Neural cell (in vitro differentiated cells): Measurements from ENCODE around the gene MRPS24. TPM values are rescaled to one million over a fixed set of nuclear protein-coding genes. Genes with fewer than 3 reads are reported as not detected.

ENCODE experiments used
- H2AFZ ChIP-seq: fragments of 200-600, 300-800 bp; sonication (generic), shearing (Covaris generic); 2 replicates; pipeline ENCODE4 v1.6.0; 2014; ENCODE audit warnings: low read depth, mild to moderate bottlenecking, antibody characterized with exemption, low read length, moderate library complexity
- H3F3A ChIP-seq: fragments of 200-600 bp; shearing (Covaris generic); 2 replicates; pipeline ENCODE4 v1.6.1; 2016; ENCODE audit warnings: mild to moderate bottlenecking, moderate library complexity, mixed read lengths, antibody characterized with exemption, low read length; ENCODE audit not compliant: insufficient read depth, poor library complexity, severe bottlenecking
- H3K27ac ChIP-seq: fragments of 200-600, 300-800 bp; sonication (generic), shearing (Covaris generic); 2 replicates; pipeline ENCODE4 v1.5.1; 2014; ENCODE audit warnings: mild to moderate bottlenecking, low read length, moderate library complexity
- H3K27me3 ChIP-seq: fragments of 300-800, 200-600 bp; sonication (generic), shearing (Covaris generic); 2 replicates; pipeline ENCODE4 v1.6.0; 2014; ENCODE audit warnings: mild to moderate bottlenecking, low read depth, low read length, moderate library complexity; ENCODE audit not compliant: insufficient read depth
- H3K36me3 ChIP-seq: fragments of 300-800, 200-600 bp; sonication (generic), shearing (Covaris generic); 2 replicates; pipeline ENCODE4 v1.5.1; 2014; ENCODE audit warnings: mild to moderate bottlenecking, antibody characterized with exemption, low read length, moderate library complexity; ENCODE audit not compliant: insufficient read depth
- H3K4me2 ChIP-seq: fragments of 300-800, 200-600 bp; sonication (generic), shearing (Covaris generic); 2 replicates; pipeline ENCODE4 v1.6.0; 2014; ENCODE audit warnings: mild to moderate bottlenecking, low read length
- H3K4me3 ChIP-seq: fragments of 300-800, 200-600 bp; sonication (generic), shearing (Covaris generic); 2 replicates; pipeline ENCODE4 v1.5.1; 2014; ENCODE audit warnings: mild to moderate bottlenecking, low read length, moderate library complexity
- H3K79me2 ChIP-seq: fragments of 200-600 bp; shearing (Covaris generic); replicated peaks from 2 replicates; pipeline ENCODE4 v1.6.0; 2014; ENCODE audit warnings: mild to moderate bottlenecking, low read length, moderate library complexity; ENCODE audit not compliant: insufficient read depth
- H3K9ac ChIP-seq: fragments of 300-800, 200-600 bp; sonication (generic), shearing (Covaris generic); 2 replicates; pipeline ENCODE4 v1.6.1; 2016; ENCODE audit warnings: mild to moderate bottlenecking, low read length, mixed read lengths
- H3K9me2 ChIP-seq: fragments of 200-600 bp; shearing (Covaris generic); 2 replicates; pipeline ENCODE4 v1.6.1; 2016; ENCODE audit warnings: mild to moderate bottlenecking, low read length, mixed read lengths; ENCODE audit not compliant: insufficient read depth
- H3K9me3 ChIP-seq: fragments of 200-600, 300-800 bp; sonication (generic), shearing (Covaris generic); 2 replicates; pipeline ENCODE4 v1.6.1; 2016; ENCODE audit warnings: mild to moderate bottlenecking, mixed run types, low read length, moderate library complexity, mixed read lengths
- H4K20me1 ChIP-seq: fragments of 200-600 bp; shearing (Covaris generic); 2 replicates; pipeline ENCODE4 v1.6.1; 2016; ENCODE audit warnings: mild to moderate bottlenecking, mixed run types; ENCODE audit not compliant: insufficient read depth
- EP300 ChIP-seq: fragments of 450-650 bp; conservative IDR thresholded peaks from 2 replicates; pipeline ENCODE4 v1.6.1; 2014; ENCODE audit warnings: antibody characterized with exemption, mild to moderate bottlenecking, moderate library complexity; ENCODE audit not compliant: poor library complexity, severe bottlenecking
- EZH2 ChIP-seq: fragments of 200-600, 300-800 bp; shearing (Covaris generic), sonication (generic); IDR thresholded peaks from 2 replicates; pipeline ENCODE4 v1.6.1; 2014; ENCODE audit warnings: antibody characterized with exemption, low read length, borderline replicate concordance, mild to moderate bottlenecking; ENCODE audit not compliant: insufficient read depth, poor library complexity, severe bottlenecking
- MXI1 ChIP-seq: fragments of 450-650 bp; conservative IDR thresholded peaks from 2 replicates; pipeline ENCODE4 v1.6.1; 2014; ENCODE audit warnings: antibody characterized with exemption, mild to moderate bottlenecking; ENCODE audit not compliant: poor library complexity, severe bottlenecking
- POLR2AphosphoS5 ChIP-seq: IDR thresholded peaks from 2 replicates; pipeline ENCODE4 v1.6.1; 2012
- RAD21 ChIP-seq: fragments of 450-650 bp; conservative IDR thresholded peaks from 2 replicates; pipeline ENCODE4 v1.6.1; 2014; ENCODE audit warnings: antibody characterized with exemption, mild to moderate bottlenecking, moderate library complexity
- SMC3 ChIP-seq: fragments of 450-650 bp; conservative IDR thresholded peaks from 2 replicates; pipeline ENCODE4 v1.6.1; 2014; ENCODE audit warnings: antibody characterized with exemption, mild to moderate bottlenecking, moderate library complexity; ENCODE audit not compliant: poor library complexity
- TAF1 ChIP-seq: IDR thresholded peaks from 2 replicates; pipeline ENCODE4 v1.6.1; 2012; ENCODE audit warnings: low read depth
- polyA plus RNA-seq: library from polyadenylated mRNA; depleted of rRNA; stranded (reverse); fragments of >200 nt; gene quantifications from 2 replicates; pipeline ENCODE4 v1.2.3, GENCODE V29; 2014
- TF ChIP-seq, protein P1 (sequence below): IDR thresholded peaks from 2 replicates; pipeline ENCODE4 v1.6.1; 2012; ENCODE audit warnings: borderline replicate concordance
- TF ChIP-seq, protein P2 (sequence below): fragments of 450-650 bp; IDR thresholded peaks from 2 replicates; pipeline ENCODE4 v1.5.1; 2014; ENCODE audit warnings: antibody characterized with exemption, mild to moderate bottlenecking, moderate library complexity; ENCODE audit not compliant: poor library complexity, severe bottlenecking

Gene MRPS24
- polyA plus RNA-seq, 1 donor from 2014 or later = 132 TPM

DNA sequence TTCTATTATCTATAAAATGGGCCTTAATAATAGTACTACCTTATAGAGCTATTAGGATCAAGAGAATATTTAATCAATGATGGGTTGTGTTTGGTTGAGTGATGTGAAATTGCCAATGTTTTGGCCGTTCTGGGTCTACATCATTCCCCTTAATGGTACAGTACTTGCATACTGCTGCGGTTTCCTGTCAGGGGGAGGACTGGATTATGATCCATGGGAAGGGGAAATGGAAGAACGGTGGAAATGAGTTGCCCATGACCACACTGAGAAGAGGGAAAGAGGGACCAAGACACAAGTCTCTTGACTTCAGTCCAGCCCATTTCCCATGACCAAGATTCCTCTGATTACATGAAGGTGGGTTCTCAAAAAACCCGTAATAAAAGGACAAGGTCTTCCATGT lies 999 bp upstream of the MRPS24 start:
- TF ChIP-seq, protein P1, sequence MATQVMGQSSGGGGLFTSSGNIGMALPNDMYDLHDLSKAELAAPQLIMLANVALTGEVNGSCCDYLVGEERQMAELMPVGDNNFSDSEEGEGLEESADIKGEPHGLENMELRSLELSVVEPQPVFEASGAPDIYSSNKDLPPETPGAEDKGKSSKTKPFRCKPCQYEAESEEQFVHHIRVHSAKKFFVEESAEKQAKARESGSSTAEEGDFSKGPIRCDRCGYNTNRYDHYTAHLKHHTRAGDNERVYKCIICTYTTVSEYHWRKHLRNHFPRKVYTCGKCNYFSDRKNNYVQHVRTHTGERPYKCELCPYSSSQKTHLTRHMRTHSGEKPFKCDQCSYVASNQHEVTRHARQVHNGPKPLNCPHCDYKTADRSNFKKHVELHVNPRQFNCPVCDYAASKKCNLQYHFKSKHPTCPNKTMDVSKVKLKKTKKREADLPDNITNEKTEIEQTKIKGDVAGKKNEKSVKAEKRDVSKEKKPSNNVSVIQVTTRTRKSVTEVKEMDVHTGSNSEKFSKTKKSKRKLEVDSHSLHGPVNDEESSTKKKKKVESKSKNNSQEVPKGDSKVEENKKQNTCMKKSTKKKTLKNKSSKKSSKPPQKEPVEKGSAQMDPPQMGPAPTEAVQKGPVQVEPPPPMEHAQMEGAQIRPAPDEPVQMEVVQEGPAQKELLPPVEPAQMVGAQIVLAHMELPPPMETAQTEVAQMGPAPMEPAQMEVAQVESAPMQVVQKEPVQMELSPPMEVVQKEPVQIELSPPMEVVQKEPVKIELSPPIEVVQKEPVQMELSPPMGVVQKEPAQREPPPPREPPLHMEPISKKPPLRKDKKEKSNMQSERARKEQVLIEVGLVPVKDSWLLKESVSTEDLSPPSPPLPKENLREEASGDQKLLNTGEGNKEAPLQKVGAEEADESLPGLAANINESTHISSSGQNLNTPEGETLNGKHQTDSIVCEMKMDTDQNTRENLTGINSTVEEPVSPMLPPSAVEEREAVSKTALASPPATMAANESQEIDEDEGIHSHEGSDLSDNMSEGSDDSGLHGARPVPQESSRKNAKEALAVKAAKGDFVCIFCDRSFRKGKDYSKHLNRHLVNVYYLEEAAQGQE = no peak
- TF ChIP-seq EZH2 = no peak
- no peak for TF ChIP-seq EP300
- no peak for TF ChIP-seq TAF1
- TF ChIP-seq SMC3 = no peak
- TF ChIP-seq, protein P2, sequence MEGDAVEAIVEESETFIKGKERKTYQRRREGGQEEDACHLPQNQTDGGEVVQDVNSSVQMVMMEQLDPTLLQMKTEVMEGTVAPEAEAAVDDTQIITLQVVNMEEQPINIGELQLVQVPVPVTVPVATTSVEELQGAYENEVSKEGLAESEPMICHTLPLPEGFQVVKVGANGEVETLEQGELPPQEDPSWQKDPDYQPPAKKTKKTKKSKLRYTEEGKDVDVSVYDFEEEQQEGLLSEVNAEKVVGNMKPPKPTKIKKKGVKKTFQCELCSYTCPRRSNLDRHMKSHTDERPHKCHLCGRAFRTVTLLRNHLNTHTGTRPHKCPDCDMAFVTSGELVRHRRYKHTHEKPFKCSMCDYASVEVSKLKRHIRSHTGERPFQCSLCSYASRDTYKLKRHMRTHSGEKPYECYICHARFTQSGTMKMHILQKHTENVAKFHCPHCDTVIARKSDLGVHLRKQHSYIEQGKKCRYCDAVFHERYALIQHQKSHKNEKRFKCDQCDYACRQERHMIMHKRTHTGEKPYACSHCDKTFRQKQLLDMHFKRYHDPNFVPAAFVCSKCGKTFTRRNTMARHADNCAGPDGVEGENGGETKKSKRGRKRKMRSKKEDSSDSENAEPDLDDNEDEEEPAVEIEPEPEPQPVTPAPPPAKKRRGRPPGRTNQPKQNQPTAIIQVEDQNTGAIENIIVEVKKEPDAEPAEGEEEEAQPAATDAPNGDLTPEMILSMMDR = no peak
- TF ChIP-seq RAD21 = no peak
- no peak for TF ChIP-seq POLR2AphosphoS5
- no peak for TF ChIP-seq MXI1
- H2AFZ ChIP-seq = no peak overlapping the region
- H3K9me3 ChIP-seq = no peaks in the 10 kb centered on the region
- H3K36me3 ChIP-seq = no peaks in the 10 kb centered on the region
- no peak overlapping the region for H3K4me2 ChIP-seq
- no peak overlapping the region for H3K27ac ChIP-seq
- no peaks in the 10 kb centered on the region for H3K27me3 ChIP-seq
- H3K9ac ChIP-seq = no peak overlapping the region
- H3K4me3 ChIP-seq = no peak overlapping the region
- no peaks in the 10 kb centered on the region for H4K20me1 ChIP-seq
- no peaks in the 10 kb centered on the region for H3K79me2 ChIP-seq
- peaks cover 3% of the 10 kb centered on the region for H3F3A ChIP-seq
- H3K9me2 ChIP-seq = no peaks in the 10 kb centered on the region

DNA sequence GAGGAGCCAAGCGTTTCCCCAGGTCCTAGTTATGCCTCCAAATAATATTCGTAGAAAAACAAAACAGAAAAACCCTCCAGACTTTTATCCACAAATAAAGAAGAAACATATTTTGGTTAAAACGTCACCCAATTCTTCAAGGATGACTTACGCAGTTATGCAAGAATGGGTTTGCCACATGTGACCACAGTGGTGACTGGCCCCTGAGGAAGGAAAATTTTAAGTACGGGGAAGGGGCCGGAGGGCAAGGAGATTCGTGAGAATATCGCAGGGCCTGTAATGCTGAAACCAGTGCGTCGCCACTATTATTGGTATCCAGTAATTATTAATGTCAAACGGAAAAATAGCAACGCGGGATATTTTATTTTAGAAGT lies 537 bp upstream of the MRPS24 start:
- Histone ChIP-seq H3K27me3 (no peaks in the 10 kb centered on the region), H3K4me2 (peak overlapping the region; percentile 79), H3K79me2 (no peaks in the 10 kb centered on the region), H3K9me2 (no peaks in the 10 kb centered on the region), H2AFZ (peak overlapping the region; percentile 87), H3K27ac (peak overlapping the region; percentile 85), H3F3A (peaks cover 3% of the 10 kb centered on the region), H4K20me1 (no peaks in the 10 kb centered on the region), H3K4me3 (peak overlapping the region; percentile 88), H3K36me3 (no peaks in the 10 kb centered on the region), H3K9ac (peak overlapping the region; percentile 72), H3K9me3 (no peaks in the 10 kb centered on the region)
- TF ChIP-seq, protein P2 = no peak
- no peak for TF ChIP-seq POLR2AphosphoS5
- no peak for TF ChIP-seq SMC3
- TF ChIP-seq TAF1 = no peak
- no peak for TF ChIP-seq MXI1
- TF ChIP-seq, protein P1 = no peak
